T-helper 2 cell treated with Interferon-gamma antibody and Interleukin-4, amounts not matched to agents 5 μg/mL and 100 μg/mL, for 36 hours (primary cell): ENCODE measurements around the gene APBA3.

Experiments
- DNase-seq: peaks from one replicate; pipeline ENCODE4 v3.0.0; 2021; ENCODE audit warnings: low spot score
- H3K27ac Mint-ChIP-seq: one replicate; pipeline ENCODE4 v1.8.0; 2021; ENCODE audit warnings: mild to moderate bottlenecking, mixed read lengths
- H3K27me3 Mint-ChIP-seq: one replicate; pipeline ENCODE4 v1.8.0; 2021; ENCODE audit warnings: low read depth, mixed read lengths
- H3K36me3 Mint-ChIP-seq: one replicate; pipeline ENCODE4 v1.8.0; 2021; ENCODE audit warnings: low read depth, mixed read lengths
- H3K4me1 Mint-ChIP-seq: one replicate; pipeline ENCODE4 v1.8.0; 2021; ENCODE audit warnings: low read depth, mixed read lengths
- H3K4me3 Mint-ChIP-seq: one replicate; pipeline ENCODE4 v1.8.0; 2022; ENCODE audit warnings: mild to moderate bottlenecking, moderate library complexity, mixed read lengths
- H3K9me3 Mint-ChIP-seq: one replicate; pipeline ENCODE4 v1.8.0; 2021; ENCODE audit warnings: mixed read lengths

The APBA3 gene

GRCh38 chr19:3720349-3720917 lies 41.1 kb downstream of the APBA3 start:
- no peaks in the 10 kb centered on the region for H3K36me3 Mint-ChIP-seq
- H3K27ac Mint-ChIP-seq, result no peak overlapping the region
- DNase-seq, result no peak
- H3K4me1 Mint-ChIP-seq, result peaks cover 2% of the 10 kb centered on the region
- peaks cover 39% of the 10 kb centered on the region for H3K27me3 Mint-ChIP-seq
- no peak overlapping the region for H3K4me3 Mint-ChIP-seq
- no peaks in the 10 kb centered on the region for H3K9me3 Mint-ChIP-seq

DNA sequence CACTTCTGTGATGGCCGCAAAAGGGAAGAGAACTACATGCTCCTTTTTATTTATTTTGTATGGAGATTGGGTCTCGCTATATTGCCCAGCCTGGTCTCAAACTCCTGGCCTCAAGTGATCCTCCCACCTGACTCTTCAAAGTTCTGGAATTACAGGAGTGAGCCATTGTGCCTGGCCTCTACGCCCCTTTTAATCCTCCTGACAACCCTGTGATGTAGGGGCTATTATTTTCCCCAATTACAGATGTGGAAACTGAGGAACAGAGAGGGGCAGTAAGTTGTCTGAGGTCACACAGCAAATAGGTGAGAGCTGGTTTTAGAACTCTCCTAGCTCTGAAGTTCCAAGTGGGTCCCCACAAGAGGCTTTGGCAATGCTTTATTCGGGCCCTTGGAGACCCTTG lies 41.6 kb downstream of the APBA3 start:
- peaks cover 34% of the 10 kb centered on the region for H3K27me3 Mint-ChIP-seq
- DNase-seq, result no peak
- no peaks in the 10 kb centered on the region for H3K9me3 Mint-ChIP-seq
- H3K4me1 Mint-ChIP-seq, result peaks cover 2% of the 10 kb centered on the region
- no peak overlapping the region for H3K4me3 Mint-ChIP-seq
- no peaks in the 10 kb centered on the region for H3K36me3 Mint-ChIP-seq
- H3K27ac Mint-ChIP-seq, result no peak overlapping the region

- DNase-seq, result no peak
- Mint-ChIP-seq H3K27me3 (peaks cover 17% of the 10 kb centered on the region), H3K4me1 (no peaks in the 10 kb centered on the region), H3K4me3 (no peak overlapping the region), H3K9me3 (no peaks in the 10 kb centered on the region), H3K27ac (no peak overlapping the region), H3K36me3 (no peaks in the 10 kb centered on the region)
These were observed 45.3 kb downstream of the APBA3 start for GRCh38 chr19:3716147-3716668.

DNA sequence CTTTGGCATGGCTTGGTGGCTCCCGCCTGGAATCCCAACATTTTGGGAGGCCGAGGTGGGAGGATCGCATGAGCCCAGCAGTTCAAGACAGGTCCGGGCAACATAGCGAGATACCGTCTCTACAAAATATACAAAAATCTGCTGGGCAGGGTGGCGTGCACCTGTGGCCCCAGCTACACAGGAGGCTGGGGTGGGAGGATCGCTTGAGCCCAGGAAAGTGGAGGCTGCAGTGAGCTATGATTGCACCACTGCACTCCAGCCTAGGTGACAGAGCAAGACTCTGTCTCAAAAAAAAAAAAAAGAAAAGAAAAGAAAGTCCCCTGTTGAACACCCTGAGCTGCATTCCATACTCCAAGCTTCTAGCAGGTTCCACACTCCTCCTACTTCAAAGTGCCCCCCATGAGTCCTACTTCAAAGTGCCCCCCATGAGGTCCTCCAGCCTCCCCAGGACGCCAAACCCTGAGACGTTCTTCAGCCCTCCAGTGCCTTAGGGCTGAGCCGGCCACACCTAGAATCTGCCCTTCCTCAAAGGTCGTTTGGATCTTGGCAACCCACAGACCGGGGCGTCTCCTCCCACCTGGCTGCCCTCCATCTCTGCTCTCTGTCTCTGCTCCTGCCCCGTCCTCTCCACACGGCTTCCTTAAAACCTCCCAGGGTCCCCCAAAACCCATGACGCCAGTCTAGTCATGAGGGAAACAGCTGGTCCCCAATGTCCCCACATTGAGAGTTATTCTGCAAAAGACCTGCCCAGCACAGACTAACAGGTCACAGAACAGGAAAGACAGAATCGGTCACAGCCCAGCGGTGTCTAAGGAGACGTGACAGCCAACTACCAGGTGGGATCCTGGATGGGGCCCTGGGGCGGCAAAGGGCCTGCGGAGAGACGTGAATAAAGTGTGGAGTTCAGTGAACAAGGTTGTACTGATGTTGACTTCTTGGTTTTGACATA lies 48.6 kb downstream of the APBA3 start:
- H3K27ac Mint-ChIP-seq, result no peak overlapping the region
- H3K4me1 Mint-ChIP-seq, result no peaks in the 10 kb centered on the region
- no peak overlapping the region for H3K4me3 Mint-ChIP-seq
- no peaks in the 10 kb centered on the region for H3K36me3 Mint-ChIP-seq
- DNase-seq, result no peak
- no peaks in the 10 kb centered on the region for H3K9me3 Mint-ChIP-seq
- peaks cover 10% of the 10 kb centered on the region for H3K27me3 Mint-ChIP-seq

DNA sequence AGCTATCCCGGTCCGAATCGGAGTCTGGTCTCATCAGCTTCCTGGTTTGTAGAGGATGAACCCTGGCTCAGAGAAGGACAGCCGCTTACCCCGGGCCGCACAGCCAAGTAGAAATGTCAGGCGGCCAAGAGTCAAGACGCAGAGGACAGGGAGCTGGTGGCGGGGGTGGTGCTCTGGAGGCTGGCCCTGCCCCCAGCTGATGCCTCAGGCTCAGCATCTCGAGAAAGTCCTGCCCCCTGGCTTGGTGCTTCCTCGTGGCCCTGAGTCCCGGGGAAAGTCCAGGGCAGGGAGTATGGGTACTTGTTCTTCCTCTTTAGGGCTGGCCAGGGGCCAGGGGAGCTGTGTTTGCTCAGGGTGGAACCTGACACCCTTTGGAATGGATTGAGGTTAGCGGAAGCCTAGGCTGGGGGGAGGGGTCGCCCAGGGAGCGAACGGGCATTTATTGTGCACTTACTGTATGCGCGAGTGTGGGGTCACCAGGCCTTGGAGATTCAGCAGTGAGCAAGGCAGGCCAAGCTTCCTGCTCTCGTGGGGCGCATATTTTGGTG lies 51.2 kb downstream of the APBA3 start:
- H3K27ac Mint-ChIP-seq, result no peak overlapping the region
- peaks cover 1% of the 10 kb centered on the region for H3K4me1 Mint-ChIP-seq
- no peaks in the 10 kb centered on the region for H3K9me3 Mint-ChIP-seq
- DNase-seq, result no peak
- H3K4me3 Mint-ChIP-seq, result no peak overlapping the region
- peaks cover 11% of the 10 kb centered on the region for H3K27me3 Mint-ChIP-seq
- no peaks in the 10 kb centered on the region for H3K36me3 Mint-ChIP-seq

DNA sequence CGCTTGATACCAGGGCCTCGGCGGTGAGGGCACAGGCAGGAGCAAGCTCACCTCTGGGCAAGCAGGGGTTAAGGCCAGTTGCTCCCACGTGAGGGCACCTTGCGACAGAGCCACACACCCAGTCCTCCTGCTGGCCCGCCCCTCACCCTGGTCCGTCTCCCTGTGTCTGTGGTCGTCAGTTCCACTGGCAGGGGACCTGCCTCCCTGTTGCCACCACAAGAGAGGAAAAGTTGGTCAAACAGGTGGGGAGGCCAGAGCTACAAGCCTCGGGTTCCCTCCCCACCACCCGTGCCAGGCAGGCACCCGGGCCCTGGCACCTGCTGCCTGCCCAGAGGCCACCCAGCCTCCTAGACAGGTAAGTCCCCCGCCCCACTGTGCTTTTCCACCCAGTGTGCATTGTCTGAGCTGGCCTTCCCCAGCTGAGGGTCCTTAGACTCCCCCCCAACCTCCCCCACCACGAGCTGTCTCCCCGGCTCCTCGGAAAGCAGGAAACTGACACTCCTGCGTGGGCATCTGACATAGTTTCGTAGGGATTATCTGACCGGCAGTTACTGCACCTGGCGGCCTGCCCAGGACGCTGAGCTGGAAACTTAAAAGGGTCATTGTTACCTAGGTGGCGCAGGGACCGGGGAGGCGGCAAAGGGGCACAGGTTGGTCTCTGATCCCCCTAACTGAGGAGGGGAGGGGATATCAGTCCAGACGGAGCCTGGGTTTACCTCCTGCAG lies 53.1 kb downstream of the APBA3 start, which contains the start of gene TJP3:
Gene TJP3, plus strand, starts transcription at position 178 of the 725 bp plus-strand sequence. CDS start 20,049 bp downstream, outside the sequence.
- no peak for DNase-seq
- Mint-ChIP-seq H3K4me1 (peaks cover 1% of the 10 kb centered on the region), H3K9me3 (no peaks in the 10 kb centered on the region), H3K27me3 (peaks cover 11% of the 10 kb centered on the region), H3K4me3 (no peak within 1 kb of the TSS), H3K36me3 (no peaks in the 10 kb centered on the region), H3K27ac (no peak within 1 kb of the TSS)

- H3K4me1 Mint-ChIP-seq, result peaks cover 1% of the 10 kb centered on the region
- H3K9me3 Mint-ChIP-seq, result no peaks in the 10 kb centered on the region
- H3K4me3 Mint-ChIP-seq, result no peak overlapping the region
- H3K36me3 Mint-ChIP-seq, result no peaks in the 10 kb centered on the region
- DNase-seq, result no peak
- no peak overlapping the region for H3K27ac Mint-ChIP-seq
- peaks cover 11% of the 10 kb centered on the region for H3K27me3 Mint-ChIP-seq
These were observed 53.7 kb downstream of the APBA3 start for GRCh38 chr19:3707868-3708206.

GRCh38 chr19:3701200-3701599 lies 60.3 kb downstream of the APBA3 start:
- no peaks in the 10 kb centered on the region for H3K36me3 Mint-ChIP-seq
- peaks cover 2% of the 10 kb centered on the region for H3K27me3 Mint-ChIP-seq
- H3K27ac Mint-ChIP-seq, result no peak overlapping the region
- no peaks in the 10 kb centered on the region for H3K9me3 Mint-ChIP-seq
- peak overlapping the region; percentile 67 for H3K4me3 Mint-ChIP-seq
- no peak for DNase-seq
- peaks cover 14% of the 10 kb centered on the region for H3K4me1 Mint-ChIP-seq
